RKO (cell line): ENCODE results near the gene DBT.

Experiments
- DNase-seq: peaks from one replicate; pipeline ENCODE4 v3.0.0-alpha.2; 2016; ENCODE audit warnings: low spot score

DBT gene

DNA sequence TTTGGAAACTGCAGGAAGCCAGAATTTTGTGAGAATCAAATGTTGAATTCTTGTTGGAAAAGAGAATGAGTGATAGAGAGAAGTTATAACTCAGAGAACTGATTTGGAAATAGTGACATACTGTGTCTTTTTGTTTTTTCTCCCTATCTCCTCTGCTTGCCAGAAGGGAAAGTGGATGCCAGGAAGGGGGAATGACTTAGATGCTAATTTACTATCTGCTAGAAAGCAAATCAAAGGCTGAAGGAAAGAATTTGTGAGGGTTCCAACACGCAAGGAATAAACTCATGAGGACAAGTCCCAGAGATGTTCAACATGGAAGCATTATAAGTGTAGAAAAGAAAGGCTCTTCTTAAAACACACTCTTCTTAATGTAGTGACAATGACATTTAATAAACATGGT lies 51.0 kb downstream of the DBT start:
- no peak for DNase-seq

DNA sequence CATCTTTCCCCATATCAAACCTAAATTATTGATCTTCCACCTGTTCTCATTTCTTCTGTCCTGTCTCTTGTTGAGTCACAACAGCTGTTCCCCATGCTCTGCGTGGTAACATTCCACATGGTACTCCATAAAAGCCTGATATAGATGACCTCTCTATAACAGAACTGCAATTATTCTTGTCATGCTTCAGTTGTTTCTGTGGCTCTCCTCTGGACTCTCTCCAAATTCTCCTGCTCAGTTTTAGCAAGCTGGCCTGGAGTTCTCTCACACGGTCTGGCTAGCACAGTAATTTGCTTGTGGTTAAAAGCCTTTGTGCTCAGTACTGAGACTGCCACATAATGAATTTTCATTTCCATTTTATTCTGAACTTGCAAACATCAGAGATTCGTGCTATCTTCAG lies 61.0 kb downstream of the DBT start:
- no peak for DNase-seq

DNA sequence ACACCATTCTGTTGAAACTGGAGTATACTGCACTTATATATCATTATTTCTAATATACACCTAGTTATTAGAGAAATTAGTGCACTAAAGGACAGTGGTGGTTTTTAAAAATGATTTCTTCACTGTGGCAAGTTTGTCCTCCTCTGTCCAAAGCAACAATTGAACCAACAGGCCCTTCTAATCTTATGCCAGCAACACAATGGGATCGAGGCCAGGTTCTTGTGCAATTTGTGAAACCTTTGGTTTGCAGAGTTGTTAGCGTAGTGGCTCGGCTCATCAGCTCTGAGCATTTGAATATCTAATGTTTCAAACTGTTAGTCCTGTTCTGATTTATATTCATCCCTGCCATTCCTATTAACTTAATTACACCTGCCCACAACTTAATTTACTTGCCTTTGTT lies 61.7 kb downstream of the DBT start:
- DNase-seq = no peak

DNA sequence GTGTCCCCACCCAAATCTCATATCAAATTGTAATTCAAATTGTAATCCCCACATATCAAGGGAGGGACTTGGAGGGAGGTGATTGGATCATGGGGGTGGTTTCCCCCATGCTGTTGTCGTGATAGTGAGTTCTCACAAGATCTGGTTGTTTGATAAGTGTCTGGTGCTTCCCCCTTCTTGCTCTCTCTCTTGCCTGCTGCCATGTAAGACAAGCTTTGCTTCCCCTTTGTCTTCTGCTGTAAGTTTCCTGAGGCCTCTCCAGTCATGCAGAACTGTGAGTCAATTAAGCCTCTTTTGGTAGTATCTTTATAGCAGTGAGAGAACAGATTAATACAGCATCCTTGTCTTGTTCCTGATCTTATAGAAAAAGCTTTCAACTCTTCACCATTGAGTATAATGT lies 65.1 kb downstream of the DBT start:
- no peak for DNase-seq

DNA sequence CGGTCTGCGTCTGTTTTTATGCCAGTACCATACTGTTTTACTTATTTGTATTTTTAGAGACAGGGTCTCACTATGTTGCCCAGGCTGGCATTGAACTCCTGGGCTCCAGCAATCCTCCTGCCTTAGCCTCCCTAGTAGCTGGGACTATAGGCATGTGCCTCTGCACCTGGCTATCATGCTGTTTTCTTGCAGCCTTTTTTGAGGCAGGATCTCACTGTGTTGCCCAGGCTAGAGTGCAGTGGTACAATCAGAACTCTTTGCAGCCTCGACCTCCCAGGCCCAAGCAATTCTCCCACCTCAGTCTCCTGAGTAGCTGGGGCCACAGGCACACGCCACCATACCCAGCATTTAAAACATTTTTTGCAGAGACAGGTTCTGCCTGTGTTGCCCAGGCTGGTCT lies 66.3 kb downstream of the DBT start:
- DNase-seq = no peak

DNA sequence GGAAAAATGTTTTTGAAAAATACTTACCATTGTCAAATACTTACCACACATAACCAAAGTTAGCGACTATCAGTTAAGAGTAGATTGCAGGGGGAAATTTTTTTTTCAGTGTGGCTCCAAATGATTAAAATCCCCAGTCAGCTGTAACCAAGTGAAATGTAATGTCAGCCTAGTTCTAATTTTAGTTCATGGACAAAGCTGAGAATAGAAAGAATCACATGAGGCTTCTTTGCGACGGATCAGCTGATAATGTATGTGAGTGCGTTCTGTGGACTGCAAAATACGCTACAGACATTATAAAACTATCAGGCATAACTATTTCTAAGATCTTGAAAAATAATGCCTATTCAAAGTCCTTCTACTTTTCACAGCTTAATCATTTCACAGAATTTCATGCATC lies 71.5 kb downstream of the DBT start, which contains the start of gene LRRC39:
LRRC39 (minus strand) TSS at position 166 of the 400 bp plus-strand sequence. CDS start 9,740 bp downstream, outside the sequence.
- no peak for DNase-seq

DNA sequence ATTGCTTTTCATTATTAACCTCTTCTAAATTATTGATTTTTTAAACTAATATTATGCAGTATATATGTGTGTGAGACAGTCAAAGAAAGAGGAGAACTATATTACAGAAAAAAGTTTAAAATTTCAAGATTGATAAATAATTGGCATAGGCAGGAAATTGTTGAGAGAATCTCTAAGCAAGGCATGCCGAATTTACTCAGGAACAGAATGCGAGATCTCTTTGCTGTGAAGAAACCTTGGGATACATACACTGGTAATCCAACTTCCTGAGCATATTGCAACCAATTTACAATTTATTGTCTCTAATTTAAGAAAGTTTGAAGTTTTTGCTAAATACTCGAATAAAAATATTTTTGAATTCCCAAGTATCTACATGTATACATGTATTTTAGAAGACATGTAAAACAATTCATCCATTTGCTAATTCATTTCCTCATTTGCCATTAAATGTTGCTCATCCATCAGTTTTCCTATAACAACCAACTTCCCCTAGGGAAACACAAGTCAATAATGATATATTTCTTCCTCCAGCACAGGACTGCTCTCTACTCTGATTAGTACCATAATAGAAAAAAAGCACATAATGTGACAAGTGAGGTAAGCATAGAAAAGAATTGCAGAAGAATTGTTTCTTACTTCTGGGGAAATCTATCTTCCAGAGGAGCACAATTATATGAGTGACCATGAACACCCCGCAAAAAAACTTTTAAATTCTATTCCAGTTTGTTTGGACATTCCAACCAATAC lies 72.2 kb downstream of the DBT start:
- DNase-seq = no peak

DNA sequence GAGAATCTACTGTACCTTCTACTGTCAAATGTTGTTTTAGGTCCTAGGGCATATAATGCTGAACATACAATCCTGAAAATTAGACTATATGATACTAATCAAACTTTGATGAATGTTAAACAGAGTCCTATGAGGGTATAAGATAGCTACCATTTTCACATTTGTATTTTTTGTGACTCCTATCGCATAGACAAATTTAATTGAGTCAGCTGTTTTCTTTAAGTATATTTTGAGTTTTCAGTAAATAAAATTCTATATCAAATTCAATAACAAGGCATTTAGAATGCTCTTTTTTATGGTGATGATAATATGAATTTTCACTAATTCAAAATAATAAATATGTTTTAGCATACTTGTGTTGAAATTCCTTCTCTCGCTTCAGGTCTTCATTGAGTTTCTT lies 81.6 kb downstream of the DBT start:
- DNase-seq = no peak

DNA sequence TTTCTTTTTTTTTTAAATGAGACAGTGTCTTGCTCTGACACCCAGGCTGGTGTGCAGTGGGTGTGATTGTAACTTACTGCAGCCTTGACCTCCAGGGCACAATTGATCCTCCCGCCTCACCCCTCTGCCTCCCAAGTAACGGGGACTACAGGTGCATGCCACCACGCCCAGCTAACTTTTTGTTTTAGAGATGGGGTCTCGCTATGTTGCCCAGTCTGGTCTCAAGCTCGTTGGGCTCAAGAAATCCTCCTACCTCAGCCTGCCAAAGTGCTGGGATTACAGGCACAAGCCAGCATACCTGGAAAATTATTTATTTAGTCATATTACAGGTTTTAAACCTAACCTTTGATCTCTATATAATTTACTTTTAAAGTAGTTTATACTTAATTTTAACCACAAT lies 84.9 kb downstream of the DBT start:
- DNase-seq = no peak

DNA sequence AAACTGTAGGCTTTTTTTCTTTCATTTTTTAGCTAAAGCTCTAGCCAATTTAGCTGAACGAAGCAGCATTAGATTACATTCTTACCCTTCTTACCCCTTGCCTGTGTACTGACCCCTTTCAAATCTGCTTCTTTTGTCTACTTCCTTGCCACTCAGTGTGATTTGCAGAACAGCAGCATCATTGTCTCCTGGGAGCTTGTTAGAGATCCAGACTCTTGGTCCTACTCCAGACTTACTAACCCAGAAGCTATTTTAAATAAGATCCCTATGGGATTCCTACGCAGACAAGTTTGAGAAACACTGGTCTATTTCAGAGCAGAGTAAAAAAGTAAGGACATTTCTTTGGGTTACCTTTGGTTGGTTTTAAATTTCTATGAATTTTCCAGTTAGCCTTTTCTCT lies 85.4 kb downstream of the DBT start:
- DNase-seq = no peak

DNA sequence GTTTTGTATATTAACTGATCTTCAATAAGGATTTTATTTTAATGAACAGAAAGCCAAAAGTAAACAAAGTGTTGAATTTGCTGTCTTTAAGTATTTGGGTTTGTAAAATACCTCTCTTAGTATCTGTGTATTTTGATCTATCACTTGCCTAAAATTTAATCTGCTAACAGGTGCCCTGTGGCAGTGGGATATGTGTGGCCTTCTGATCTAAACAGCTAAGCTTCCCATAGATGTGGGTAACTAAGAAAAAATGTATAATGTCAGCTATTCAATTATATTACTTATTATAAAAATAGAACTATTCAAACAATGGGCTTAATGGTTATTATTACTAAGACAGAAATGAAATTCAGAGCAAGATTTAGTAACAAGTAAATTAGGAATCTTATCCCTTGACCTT lies 86.8 kb downstream of the DBT start:
- DNase-seq = no peak

DNA sequence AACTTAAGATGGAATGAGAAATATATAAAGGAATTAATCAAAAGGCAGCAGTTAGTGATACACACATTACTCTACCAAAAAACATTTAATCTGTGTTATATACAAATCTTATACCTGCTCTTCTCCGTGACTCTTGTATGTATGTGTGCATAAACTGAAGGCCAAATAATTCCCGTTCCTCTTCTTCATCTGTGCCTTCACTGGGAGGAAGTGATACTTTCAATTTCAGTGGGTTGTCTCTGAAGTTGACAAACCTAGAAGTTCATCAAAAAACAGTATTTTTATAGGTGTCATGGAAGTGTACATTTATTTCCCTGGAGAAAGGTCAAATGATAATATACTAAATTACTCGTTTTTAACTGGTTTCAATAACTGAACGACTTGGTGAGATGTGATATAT lies 97.4 kb downstream of the DBT start:
- DNase-seq = no peak

DNA sequence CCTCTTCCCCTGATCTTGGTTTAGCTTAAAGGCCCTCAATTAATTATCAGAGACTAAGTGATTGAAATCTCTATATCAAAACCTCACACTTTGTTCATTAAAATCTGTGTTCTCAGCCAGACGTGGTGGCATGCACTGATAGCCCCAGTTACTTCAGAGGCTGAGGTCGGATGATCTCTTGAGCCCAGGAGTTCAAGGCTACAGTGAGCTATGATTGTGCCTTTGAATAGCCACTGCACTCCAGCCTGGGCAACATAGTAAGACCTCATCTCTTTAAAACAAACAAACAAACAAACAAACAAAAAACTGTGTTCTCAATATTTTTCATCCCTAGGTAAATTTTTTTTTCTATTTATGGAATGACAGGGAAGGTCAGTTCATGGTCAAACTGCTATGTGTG lies 98.0 kb downstream of the DBT start:
- DNase-seq = no peak

DNA sequence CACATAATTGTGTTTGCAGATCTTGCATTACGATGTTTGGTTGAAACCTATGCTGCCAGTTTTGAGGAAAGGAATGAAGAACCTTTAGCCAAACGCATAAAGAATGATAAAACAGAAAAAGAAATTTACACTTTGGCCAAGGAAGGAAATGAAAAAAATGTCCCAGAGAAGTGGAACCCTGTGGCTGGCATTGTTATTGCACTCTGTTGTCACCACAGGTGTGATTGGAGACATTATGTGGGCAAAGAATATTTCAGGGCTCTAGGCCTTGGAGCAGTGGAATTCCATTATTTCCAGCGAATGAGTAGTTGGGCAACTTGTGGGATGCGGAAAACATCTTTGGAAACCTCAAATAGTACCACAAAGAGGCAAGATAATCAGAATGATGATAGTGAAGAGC lies 101.8 kb downstream of the DBT start:
- no peak for DNase-seq

DNA sequence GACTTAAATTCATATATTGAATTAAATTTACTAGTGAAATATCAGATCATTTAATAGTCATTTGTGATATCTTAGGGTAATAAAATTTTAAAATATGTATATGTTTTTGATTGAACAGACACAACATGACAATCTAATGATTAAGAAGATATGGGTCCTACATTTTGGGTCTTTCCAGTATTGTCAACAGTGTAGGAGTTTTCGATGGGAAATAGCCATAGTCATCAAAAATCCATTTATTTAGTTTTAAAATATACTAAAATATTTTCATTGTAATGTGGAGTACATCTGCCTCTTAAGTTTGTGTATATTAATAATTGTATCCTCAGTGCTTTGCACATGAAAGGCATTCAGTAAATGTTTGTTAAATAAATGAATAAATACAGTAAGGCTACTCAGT lies 102.7 kb downstream of the DBT start:
- DNase-seq = no peak

DNA sequence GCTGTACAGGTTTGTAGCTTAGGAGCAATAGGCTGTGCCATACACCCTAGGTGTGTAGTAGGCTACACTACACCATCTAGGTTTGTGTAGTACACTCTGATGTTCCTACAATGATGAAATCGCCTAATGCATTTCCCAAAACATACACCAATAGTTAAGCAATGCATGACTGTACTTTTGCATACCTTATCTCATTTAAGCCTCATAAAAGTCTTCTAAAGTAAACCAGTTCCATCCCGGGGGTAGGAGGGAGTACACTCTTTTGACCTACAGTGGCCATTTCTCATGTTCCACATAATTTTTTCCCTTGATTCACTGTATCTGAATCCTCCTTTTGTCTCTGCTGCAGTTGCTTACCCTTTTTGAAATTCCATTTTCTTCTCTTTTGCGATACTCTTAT lies 104.5 kb downstream of the DBT start:
- no peak for DNase-seq

DNA sequence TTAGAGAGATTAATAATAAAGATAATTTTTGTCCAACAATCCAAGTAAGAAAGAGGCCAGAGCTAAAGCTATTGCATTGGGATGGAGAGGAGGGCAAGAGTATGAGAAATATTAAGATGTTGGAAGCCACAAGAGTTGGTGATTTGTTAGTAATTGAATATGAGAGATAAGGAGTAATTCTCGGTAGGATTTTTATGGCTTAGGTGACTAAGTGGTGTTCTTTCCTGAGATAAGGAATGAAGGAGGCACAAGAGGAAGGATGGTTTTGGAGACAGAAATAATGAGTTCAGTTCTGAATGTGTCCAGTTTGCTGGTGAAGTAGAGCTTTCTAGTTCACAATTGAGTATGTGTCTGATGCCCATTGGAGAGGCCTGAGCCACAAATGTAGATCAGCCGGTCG lies 107.3 kb downstream of the DBT start:
- no peak for DNase-seq

DNA sequence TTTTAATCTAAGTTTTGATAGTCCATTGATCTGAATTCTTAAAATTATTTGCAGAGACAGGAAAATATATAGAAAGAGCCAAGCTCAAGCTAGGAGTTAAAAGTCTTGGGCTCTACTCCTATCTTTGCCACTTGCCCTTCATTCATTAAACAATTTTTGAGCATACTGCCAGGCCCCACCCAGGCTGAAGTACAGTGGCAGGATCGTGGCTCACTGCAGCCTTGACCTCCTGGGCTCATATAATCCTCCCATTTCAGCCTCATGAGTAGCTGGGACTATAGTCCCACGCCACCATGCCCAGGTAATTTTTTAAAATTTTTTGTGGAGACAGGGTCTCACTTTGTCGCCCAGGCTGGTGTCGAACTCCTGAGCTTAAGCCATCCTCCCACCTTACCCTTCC lies 108.4 kb downstream of the DBT start:
- DNase-seq = no peak

DNA sequence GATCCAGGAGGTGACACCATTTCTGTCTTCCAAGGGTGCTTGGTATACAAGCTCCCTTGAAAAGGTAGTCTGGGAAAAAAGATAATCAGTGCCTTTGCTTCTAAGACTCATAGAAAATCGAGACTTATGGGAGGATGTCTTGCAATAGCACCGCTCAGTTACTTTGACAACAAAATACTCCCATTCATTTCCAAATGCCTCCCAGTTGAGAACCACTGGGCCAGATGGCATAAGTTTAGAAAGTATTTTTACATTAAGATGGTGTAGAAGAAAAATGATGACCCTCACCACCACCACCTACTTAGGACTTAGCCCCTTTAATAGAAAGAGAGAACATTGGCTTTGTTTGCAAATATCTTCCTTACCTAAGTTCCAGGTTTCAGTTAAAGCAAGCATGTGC lies 112.0 kb downstream of the DBT start:
- no peak for DNase-seq
